Astrocyte (in vitro differentiated cells and primary cell): ENCODE data around the gene VASH2.

Source experiments
- CTCF ChIP-seq: IDR thresholded peaks from 2 replicates; pipeline ENCODE4 v1.5.1; 2011; ENCODE audit warnings: low read depth, mild to moderate bottlenecking, inconsistent platforms, low read length, moderate library complexity; ENCODE audit not compliant: insufficient read depth
- EZH2 ChIP-seq: IDR thresholded peaks from 2 replicates; pipeline ENCODE4 v1.6.1; 2012; ENCODE audit warnings: mild to moderate bottlenecking, low read length, inconsistent platforms; ENCODE audit not compliant: insufficient read depth

GRCh38 chr1:212950243-212951125 lies at the start of gene VASH2:
- no peak for TF ChIP-seq CTCF
- TF ChIP-seq EZH2 = no peak
